ENCODE data around the gene GRK5.
A peak's percentile ranks its signal among the peaks of the same experiment; 100 is the strongest.

GRK5 gene

GRCh38 chr10:119344381-119344780 lies 137.0 kb downstream of the GRK5 start:
- no peak for DNase-seq (ENCODE audit: low spot score)

- no peak for DNase-seq (ENCODE audit: low spot score)
Observed at GRCh38 chr10:119346095-119346832, 138.9 kb downstream of the GRK5 start.

- no peak for DNase-seq (ENCODE audit: low spot score)
Observed at GRCh38 chr10:119347181-119347974, 140.0 kb downstream of the GRK5 start.

- DNase-seq (ENCODE audit: low spot score), result no peak
Observed at GRCh38 chr10:119348106-119348505, 140.7 kb downstream of the GRK5 start.

- DNase-seq (ENCODE audit: low spot score), result peak; percentile 43
Observed at GRCh38 chr10:119348516-119349240, 141.3 kb downstream of the GRK5 start.

GRCh38 chr10:119349341-119349740 lies 142.0 kb downstream of the GRK5 start:
- no peak for DNase-seq (ENCODE audit: low spot score)

- no peak for DNase-seq (ENCODE audit: low spot score)
Observed at GRCh38 chr10:119349937-119350501, 142.6 kb downstream of the GRK5 start.

GRCh38 chr10:119350502-119351097 lies 143.2 kb downstream of the GRK5 start:
- peak; percentile 41 for DNase-seq (ENCODE audit: low spot score)

- DNase-seq (ENCODE audit: low spot score), result no peak
Observed at GRCh38 chr10:119351189-119351588, 143.8 kb downstream of the GRK5 start.

- no peak for DNase-seq (ENCODE audit: low spot score)
Observed at GRCh38 chr10:119352042-119352441, 144.7 kb downstream of the GRK5 start.

- DNase-seq (ENCODE audit: low spot score), result no peak
Observed at GRCh38 chr10:119352807-119353206, 145.4 kb downstream of the GRK5 start.

- no peak for DNase-seq (ENCODE audit: low spot score)
Observed at GRCh38 chr10:119353421-119353820, 146.1 kb downstream of the GRK5 start.

- DNase-seq (ENCODE audit: low spot score), result no peak
Observed at GRCh38 chr10:119355930-119356329, 148.6 kb downstream of the GRK5 start.

- no peak for DNase-seq (ENCODE audit: low spot score)
Observed at GRCh38 chr10:119357412-119358151, 150.2 kb downstream of the GRK5 start.

- DNase-seq (ENCODE audit: low spot score), result no peak
Observed at GRCh38 chr10:119358152-119358512, 150.8 kb downstream of the GRK5 start.

GRCh38 chr10:119358567-119358966 lies 151.2 kb downstream of the GRK5 start:
- DNase-seq (ENCODE audit: low spot score), result no peak

- no peak for DNase-seq (ENCODE audit: low spot score)
Observed at GRCh38 chr10:119359025-119359424, 151.7 kb downstream of the GRK5 start.

- DNase-seq (ENCODE audit: low spot score), result no peak
Observed at GRCh38 chr10:119360181-119360921, 153.0 kb downstream of the GRK5 start.

GRCh38 chr10:119361037-119361436 lies 153.7 kb downstream of the GRK5 start:
- DNase-seq (ENCODE audit: low spot score), result no peak

GRCh38 chr10:119362122-119362521 lies 154.8 kb downstream of the GRK5 start:
- DNase-seq (ENCODE audit: low spot score), result no peak
